22Rv1 (cell line): ENCODE data around the gene TRERF1.

Source experiments
- ZFX ChIP-seq: fragments of 450-650 bp; IDR thresholded peaks from 2 replicates; pipeline ENCODE4 v1.6.1; 2017; ENCODE audit warnings: antibody characterized with exemption, borderline replicate concordance
- TF ChIP-seq, protein P1 (sequence below): fragments of 450-650 bp; IDR thresholded peaks from 2 replicates; pipeline ENCODE4 v1.5.1; 2017; ENCODE audit warnings: mild to moderate bottlenecking

DNA sequence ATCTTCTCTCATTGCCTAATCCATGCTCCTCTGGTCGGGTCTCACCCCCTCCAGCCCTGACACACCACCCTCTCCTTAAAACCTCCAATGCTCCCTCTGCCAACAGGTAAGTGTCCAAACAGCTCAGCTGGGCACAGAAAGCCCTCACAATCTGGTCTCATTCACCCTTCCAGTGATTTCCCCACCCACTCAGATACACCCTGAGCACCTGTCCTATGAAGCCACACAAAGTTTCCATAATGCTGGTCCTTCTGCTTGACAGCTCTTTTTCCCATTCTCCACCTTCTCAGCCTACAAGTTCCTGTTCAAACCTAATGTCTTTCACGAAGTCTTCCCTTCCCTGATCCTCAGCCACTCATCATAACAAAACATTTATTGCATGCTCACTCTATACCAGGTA is 164.0 kb downstream of the TRERF1 start:
- TF ChIP-seq, protein P1, sequence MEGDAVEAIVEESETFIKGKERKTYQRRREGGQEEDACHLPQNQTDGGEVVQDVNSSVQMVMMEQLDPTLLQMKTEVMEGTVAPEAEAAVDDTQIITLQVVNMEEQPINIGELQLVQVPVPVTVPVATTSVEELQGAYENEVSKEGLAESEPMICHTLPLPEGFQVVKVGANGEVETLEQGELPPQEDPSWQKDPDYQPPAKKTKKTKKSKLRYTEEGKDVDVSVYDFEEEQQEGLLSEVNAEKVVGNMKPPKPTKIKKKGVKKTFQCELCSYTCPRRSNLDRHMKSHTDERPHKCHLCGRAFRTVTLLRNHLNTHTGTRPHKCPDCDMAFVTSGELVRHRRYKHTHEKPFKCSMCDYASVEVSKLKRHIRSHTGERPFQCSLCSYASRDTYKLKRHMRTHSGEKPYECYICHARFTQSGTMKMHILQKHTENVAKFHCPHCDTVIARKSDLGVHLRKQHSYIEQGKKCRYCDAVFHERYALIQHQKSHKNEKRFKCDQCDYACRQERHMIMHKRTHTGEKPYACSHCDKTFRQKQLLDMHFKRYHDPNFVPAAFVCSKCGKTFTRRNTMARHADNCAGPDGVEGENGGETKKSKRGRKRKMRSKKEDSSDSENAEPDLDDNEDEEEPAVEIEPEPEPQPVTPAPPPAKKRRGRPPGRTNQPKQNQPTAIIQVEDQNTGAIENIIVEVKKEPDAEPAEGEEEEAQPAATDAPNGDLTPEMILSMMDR, result no peak
- no peak for TF ChIP-seq ZFX
